Skin of body (tissue), 2 donors: ENCODE data around the gene UIMC1. TPM values are rescaled to one million over a fixed set of nuclear protein-coding genes. Genes with fewer than 3 reads are reported as not detected.
"Not testable (repeated sequence)": the region's sequence is repeated elsewhere in the genome, so short reads cannot be mapped to it uniquely, and the experiment has no call there.

Source experiments
- DNase-seq: peaks from one replicate; lab custom pipeline; 2025; lab: John Stamatoyannopoulos, UW
- total RNA-seq: library from RNA; depleted of rRNA; stranded (reverse); fragments of >200 nt; gene quantifications from one replicate; pipeline ENCODE4 v1.2.3, GENCODE V29; 2014

UIMC1 gene
- total RNA-seq = 36.5 TPM

DNA sequence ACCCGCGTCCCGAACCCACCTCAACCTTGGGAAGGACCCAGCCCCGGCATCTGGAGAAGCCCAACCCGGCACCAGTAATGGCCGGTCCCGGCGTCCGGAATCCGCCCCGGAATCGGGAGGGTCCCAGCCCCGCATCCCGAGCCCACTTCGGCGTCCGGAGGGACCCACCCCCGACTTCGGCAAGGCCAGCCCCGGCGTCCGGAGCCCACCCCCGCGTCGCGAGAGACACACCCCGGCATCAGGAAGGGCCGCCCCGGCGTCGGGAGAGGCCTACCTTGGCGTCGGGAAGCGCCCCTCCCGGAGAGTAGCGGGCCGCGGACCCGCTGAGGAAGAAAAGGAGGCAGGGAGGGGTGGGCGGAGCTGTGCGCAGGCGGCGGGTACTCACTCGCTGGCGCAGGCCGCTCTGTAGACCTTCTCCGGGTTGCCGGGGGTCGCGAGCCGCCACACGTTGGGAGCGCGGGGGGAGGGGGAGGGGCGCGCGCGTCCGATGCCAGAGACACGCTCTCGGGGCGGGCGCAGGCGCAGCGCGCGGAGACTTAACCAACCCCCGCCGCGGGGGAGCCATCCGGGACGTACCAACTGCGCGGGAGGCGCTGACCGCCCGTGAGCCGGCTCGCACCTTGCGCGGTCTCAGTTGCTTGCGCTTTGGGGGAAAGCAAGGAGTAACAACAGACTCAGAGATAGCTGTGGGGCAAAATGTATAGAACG is at the start of gene UIMC1:
Gene UIMC1, minus strand, starts transcription at position 515 of the 708 bp plus-strand sequence. CDS start 24,164 bp downstream, outside the sequence.
- DNase-seq = peak; percentile 86

DNA sequence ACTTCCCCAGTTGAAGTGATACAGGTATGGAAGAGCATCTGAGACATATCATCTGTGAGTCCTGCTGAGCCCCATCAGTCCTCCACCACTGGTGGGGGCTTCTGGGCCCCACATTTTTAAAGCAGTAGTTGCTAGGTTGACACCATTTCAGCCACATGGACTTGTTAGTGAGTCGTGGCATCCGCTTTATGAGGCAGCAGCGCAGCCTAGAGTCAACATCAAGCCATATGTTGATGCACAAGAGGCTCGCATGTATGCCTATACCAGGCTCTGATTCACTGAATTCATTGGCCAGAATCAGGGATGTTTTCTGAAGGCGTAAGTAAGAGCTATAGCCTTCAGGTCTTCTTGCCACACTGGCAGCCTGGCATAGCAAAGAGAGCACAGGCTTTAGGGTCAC is 42.7 kb upstream of the UIMC1 start:
- no peak for DNase-seq

DNA sequence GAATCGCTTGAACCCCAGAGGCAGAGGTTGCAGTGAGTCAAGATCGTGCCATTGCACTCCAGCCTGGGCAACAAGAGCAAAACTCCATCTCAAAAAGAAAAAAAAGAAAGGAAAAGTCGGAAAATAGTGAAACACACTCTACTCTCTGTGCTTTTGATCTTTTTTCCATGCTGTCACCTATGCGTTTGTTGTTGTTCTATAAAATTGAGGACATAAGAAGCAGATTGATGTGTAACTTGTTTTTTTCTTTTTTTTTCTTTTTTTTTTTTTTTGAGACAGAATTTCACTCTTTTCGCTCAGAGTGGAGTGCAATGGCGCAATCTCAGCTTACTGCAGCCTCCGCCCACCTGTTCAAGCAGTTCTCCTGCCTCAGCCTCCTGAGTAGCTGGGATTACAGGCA is 42.0 kb upstream of the UIMC1 start:
- DNase-seq = not testable (repeated sequence)

DNA sequence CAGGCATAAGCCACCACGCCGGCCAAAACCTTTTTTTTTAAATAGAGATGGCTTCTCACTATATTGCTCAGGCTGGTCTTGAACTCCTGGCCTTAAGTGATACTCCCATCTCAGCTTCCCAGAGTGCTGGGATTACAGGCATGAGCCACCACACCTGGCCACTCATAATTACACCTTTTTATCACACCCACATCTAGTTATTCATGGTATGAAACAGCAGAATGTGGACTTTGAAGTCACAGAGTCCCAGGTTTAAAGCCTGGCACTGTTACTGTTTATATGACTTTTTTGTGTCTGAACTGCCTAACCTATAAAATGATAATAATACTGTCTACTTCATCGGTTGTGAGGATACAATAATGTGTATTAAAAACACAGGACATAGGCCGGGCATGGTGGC is 39.1 kb upstream of the UIMC1 start:
- DNase-seq = no peak

DNA sequence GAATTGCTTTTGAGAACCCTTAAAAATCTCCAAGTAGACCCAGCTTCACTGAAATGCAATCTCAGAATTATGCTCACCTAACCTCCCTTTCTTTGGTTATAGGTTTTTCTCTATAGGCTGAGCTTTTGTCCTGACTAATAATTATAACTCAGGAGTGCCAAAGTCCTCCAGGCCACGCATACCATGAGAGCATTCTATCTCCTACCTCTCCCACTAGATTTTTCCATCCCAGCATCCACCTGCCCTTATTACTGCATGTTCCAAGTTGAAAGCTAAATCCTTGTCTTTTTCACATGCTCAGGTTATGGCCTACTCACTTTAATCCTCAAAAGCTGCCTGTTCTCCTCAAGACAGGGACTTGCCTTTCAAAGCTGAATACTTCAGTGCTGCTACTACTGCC is 38.1 kb upstream of the UIMC1 start:
- DNase-seq = no peak

DNA sequence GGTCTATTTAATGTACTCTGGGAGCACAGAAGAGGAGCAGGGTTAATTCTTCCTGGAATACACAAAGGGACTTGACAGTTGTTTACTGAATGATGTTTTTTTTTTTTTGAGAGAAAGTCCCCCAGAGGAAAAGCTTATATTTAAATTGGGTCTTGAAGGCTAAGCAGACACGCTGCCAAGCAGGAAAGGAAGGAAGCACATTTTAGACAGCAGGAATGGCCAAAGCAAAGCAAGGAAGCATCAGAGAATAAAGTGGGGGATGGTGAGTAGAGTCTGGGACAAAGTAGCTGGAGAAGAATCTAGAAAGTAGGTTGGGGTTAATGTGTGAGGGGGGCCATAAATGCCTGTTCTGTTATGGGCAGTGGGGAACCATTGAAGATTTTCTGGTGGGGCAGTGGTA is 37.4 kb upstream of the UIMC1 start:
- no peak for DNase-seq

DNA sequence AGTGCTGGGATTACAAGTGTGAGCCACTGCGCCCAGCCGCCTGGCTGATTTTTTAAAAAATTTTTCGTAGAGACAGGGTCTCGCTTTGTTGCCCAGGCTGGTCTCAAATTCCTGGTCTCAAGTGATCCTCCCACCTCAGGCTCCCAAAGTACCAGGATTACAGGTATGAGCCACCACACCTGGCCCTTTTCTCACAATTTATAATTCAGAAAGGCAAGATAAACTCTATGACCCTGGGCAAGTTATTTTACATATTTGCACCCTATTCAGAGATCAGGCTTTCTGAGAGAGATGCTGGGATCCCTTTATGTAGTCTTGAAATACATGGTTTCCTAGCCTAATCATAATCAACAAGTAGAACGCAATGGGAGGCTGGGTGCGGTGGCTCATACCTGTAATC is 36.5 kb upstream of the UIMC1 start:
- DNase-seq = no peak

DNA sequence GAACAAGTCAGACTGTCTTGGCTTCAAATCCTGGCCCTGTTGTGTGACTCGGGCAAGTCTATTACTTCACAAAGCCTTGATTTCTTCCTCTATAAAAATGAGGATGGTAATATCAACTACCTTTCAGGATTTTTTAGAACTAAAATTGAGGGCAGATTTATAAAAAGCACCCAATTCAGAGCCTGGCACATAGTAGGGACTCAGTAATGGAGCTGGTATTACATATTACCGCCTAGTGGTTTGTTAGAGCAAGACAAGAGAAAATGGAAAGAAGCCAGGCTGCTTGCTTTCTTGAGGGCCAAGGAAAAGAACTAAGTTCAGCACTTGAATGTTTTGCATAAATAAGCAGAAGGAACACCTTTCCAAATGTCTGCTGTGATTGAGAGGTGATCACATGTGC is 35.4 kb upstream of the UIMC1 start:
- DNase-seq = no peak

DNA sequence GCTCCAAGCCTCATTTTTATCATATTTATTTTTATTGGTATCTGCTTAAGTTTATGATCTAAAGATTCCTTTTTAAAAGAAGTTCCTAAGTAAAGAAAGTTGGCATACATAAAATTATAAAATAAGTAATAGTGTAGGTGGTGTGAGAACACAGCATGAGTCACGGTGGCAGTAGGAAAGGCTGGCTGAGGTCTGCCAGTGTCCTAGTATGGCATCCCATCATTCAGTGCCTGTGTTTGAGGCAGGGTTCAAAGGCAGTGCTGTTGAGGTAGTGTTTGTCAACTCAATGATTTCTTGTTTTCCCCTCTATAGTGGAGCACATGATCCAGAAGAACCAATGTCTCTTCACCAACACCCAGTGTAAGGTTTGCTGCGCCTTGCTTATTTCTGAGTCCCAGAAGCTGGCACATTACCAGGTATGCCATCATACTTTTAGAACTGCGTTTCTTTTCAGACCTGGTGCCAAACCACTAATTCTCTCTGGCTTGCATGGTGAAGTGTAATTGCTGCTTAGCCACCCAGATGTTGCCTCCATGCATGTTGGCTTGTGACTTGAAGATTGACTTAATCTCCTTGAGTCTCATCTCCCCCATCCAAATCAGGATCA is 34.3 kb upstream of the UIMC1 start:
- peak; percentile 31 for DNase-seq

DNA sequence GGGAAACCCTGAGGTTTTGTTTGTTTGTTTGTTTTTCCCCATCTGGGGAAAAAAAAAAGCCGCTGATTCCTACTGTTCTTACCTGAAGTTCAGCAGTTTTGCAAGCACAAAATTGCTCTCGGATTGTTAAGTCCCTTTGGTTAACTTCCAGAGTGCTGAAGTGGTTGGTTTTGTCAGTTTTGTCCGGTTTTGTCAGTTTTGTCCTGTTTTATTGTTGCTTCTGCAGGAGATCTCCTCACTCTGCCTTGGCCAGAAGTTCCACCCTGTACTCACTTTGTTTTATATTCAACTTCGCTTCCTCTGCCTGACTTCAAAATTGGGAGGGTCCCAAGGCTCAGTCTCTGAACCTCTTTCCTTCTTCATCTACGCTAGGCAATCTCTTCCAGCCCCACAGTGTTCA is 30.3 kb upstream of the UIMC1 start:
- no peak for DNase-seq

DNA sequence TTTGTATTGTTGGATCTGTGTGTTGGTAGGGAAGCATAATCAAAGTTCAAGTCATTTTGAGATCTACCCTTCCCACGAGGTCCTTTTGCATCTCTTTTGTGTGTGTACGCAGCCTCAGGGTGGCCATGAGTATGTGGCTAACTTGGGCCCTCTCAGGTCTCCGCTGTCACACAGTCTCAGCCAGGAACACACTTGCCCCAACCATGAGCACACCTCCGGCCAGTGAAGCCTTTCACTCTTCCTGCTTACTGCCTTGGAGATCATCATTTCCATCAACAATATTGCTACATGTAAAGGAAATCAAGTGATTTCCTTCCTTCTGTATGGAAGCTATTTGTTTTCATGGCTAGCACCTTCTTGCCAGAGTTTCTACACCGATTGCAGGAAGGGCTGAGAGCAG is 29.9 kb upstream of the UIMC1 start:
- no peak for DNase-seq

DNA sequence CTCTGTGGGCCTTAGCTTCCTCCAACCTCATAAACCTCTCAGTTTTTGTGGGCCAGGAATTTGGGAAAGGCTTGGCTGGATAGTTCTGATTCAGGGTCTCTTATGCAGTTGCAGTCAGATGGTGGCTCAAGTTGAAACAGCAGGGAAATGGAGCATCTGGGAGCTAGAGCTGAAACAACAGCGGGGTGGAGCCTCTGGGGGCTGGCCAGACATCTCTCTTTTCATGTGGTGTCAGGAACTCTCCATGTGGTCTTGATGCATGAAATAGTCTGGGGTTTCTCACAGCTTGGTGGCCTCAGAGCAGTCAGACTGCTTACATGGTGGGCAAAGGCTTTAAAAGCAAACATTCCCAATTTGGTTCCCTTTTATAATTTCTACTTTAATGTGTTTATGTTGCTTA is 29.4 kb upstream of the UIMC1 start:
- DNase-seq = peak; percentile 34

DNA sequence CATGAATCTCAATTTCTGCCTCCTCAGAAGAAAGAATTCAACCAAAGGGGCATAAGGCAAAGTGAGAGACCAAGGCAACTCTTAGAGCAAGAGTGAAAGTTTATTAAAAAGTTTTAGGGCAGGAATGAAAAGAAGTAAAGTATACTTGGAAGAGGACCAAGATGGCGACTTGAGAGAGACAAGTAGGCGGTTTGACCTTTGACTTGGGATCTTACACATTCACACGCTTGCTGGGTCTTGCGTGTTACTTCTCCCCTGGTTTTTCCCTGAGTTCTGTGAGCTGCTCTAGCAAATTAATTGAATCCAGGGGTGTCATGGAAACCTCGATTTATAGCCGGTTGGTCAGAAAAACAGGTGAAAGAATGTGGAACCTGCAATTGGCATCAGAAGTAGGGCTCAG is 22.9 kb upstream of the UIMC1 start:
- DNase-seq = no peak

DNA sequence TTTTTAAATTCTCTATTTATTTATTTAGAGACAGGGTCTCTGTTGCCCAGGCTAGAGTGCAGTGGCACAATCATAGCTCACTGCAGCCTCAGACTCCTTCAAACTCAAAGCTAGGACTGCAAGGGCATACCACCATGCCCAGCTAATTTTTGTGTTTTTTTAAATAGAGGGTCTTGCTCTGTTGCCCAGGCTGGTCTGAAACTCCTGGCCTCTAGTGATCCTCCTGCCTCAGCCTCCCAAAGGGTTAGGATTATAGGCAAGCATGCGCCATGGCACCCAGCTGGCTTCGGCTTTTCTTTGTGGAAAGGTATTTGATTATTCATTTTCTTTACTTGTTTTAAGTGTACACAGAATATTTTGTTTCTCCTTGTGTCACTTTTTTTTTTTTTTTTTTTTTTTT is 21.1 kb upstream of the UIMC1 start:
- DNase-seq = no peak

DNA sequence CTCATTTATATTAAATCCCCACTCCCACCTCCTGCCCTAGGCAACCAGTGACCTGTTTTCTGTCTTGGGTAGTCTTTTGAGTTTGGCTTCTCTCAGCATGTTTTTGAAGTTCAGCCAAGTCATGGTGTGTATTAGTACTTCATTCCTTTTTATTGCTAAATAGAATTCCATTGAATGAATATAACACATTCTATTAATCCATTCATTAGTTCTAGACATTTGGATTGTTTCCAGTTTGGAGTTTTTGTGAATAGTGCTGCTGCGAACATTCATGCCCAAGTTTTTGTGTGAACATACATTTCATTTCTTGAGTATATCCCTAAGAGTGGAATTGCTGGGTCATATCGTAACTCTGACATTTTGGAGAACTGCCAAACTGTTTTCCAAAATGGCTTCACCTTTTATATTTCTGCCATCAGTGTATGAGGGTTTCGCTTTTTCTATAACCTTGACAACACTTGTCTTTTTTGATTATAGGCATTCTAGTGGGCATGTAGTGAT is 18.6 kb upstream of the UIMC1 start:
- DNase-seq = no peak

DNA sequence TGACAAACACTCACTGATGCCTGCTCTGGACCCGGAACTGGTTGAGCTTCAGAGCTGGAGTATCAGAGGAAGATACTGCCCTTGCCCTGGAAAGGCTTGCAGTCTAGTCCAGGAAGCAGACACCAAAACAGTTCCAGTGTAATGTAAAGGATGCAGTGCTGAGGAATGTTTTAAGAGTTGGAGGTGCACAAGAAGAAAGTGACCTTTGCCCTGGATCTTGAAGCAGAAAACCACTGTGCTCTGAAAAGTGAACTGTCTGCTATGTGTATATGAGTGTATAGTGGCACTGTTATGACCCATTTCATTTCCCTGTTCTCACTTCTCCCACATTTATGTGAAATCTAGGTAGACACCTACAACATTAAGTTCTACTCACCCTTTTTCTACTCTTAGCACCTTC is 18.0 kb upstream of the UIMC1 start:
- no peak for DNase-seq

DNA sequence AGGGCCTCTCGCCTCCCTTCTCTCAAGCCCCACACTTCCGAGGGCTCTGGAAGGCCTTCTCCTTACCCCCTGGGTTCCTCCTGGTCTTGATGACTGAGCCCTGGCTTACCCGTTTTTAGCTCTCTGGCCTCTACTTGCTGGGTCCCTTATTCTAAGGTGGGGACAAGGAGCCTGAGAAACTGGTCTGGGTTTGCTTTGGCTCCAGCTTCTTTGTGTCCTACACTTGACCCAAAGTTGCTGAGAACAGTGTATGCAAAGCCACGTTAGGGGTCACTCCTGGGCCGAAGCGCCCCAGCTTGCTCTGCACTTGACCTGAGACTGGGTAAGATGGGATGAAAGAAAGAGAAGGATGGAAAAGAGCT is 16.7 kb upstream of the UIMC1 start:
- DNase-seq = no peak

DNA sequence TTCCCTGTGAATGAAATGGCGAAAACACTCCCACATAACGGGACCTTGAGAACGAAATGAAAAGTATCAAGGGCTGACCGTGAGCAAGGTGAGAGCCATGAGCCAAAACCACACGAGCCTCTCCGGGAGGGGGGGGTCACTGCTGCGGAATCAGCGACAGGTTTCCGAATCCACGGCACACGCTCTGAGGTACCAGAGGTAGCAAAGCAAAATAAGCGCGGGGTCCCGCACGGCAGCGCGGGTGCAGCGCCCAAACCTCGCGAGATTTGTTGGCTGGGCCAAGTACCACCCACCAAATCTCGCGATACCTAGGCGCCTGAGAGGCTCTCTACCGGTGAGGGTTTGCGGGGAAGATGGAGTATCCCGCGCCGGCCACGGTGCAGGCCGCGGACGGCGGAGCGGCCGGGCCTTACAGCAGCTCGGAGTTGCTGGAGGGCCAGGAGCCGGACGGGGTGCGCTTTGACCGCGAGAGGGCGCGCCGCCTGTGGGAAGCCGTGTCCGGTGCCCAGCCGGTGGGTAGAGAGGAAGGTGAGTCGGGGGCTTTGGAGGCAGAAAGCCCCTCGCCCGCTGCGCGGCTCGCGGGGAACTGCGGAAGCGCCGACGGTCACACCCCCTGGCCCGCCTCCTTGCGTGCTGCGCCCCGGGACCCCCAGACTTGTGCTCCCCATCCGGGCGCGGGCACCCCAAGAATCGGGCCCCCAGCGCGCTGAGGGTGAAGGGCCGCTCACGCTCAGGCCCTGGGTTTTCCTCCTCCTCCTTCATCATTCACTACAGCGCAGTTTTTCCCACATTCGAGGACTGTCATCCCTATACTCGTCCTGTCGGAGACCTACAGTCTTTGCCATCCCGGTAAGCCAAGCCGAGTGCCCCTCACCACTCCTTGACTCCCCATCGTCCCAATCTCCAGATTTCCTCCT is 16.1 kb upstream of the UIMC1 start, which contains the start of gene ZNF346:
Gene ZNF346, plus strand, starts transcription at position 311 of the 917 bp plus-strand sequence. Its CDS starts 43 bp downstream, at position 354.
- DNase-seq = peak; percentile 86

DNA sequence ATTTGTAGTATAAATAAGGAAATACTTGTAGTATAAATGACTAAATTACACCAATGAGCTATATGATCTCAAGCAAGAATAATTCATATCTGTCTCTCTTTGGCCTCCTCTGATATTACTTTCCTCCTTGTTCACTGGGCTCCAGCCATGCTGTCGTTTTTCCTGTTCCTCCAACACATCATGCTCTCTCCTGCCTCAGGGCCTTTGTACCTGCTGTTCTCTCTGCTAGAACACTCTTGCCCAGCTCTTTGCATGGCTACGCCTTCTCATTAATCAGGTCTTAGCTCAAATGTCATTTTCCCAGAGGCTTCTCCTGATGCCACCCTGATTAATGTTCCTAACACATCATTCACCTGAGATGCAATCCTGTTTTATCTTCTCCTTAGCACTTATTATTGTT is 13.5 kb upstream of the UIMC1 start:
- DNase-seq = no peak

DNA sequence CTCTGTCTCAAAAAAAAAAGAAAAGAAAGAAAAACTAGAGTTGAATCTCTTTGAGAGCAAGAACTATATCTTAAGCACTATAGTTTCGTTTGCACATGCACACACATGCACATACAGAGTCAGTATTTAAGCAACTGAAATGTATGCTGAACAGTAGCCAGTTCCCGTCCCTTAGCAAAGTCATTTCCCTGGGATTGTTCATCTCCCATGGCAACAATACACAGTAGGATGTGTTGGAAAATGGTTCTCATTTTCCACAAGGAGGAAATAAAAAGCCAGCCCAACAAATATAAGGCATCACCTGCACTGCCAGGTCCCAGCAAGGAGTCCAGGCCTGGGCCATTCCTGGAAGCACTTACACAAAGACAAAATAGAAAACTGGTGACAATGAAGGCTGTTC is 11.8 kb upstream of the UIMC1 start:
- DNase-seq = no peak

DNA sequence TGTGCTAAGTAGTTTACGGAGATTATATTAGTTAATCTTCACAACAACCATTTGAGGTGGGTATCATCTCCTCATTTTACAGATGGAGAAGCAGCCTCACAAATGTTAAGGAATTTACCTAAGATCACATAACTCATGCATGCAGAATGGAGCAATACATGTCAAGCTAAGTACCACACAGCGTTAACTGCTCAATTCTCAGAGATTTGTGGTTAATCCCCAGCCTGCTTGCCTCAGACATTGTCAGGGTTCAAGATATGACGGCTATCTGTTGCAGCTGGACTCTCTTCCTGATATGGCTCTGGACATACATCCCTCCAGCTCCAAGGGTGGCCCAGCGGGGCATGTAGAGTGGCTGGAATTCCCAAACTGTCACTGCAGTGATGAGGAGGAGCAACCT is 8.6 kb upstream of the UIMC1 start:
- no peak for DNase-seq

DNA sequence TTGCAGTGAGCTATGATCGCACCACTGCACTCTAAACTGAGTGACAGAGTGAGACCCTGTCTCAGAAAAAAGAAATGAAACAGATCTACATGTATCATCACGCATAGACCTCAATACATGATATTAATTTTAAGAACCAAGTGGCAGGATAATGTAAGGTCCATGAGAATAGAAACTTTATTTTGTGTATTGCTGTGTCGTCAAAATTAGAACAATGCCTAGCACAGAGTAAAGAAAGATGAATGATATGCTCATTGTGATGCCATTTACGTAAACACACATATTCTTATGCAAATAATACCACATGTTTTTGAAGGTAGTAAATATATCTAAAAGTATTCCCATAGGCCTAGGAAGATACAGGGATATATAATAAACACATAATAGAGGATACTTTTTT is 3.6 kb upstream of the UIMC1 start:
- no peak for DNase-seq
